HCT116 (cell line): ENCODE data around the gene ANKRD22. TPM values are rescaled to one million over a fixed set of nuclear protein-coding genes. Genes with fewer than 3 reads are reported as not detected.

ENCODE experiments used
- ATAC-seq: fragments of 200-7000 bp; cut with Tn5 transposase; 2 replicates; pipeline ENCODE4 v1.9.1; 2020; ENCODE audit warnings: mild to moderate bottlenecking, moderate library complexity
- BruUV-seq: library from RNA; stranded (reverse); fragments of 400-500 nt; replicated peaks from 2 replicates; lab custom pipeline; 2021; lab: Mats Ljungman, UMichigan
- CTCF ChIA-PET: fragments of 300-600 bp; sonication (Branson Sonifier 250); formaldehyde crosslinking; loops from one replicate; lab custom pipeline; 2021; ENCODE audit warnings: antibody characterized with exemption; lab: Charles Lee
- POLR2A ChIA-PET: fragments of 300-600, 350-600 bp; sonication (Branson Sonifier 250); formaldehyde crosslinking; loops from one replicate; lab custom pipeline; 2021; ENCODE audit warnings: antibody characterized with exemption; lab: Charles Lee
- RAD21 ChIA-PET, 2 experiments: fragments of 300-600 bp; sonication (Branson Sonifier 250); formaldehyde crosslinking; loops; one replicate each; lab custom pipeline; 2023; ENCODE audit warnings: low total read pairs in 2 of 2; ENCODE audit not compliant: uncharacterized antibody in 2 of 2, unreplicated experiment in 2 of 2, low non-redundant PET in 1 of 2; lab: Charles Lee
- DNase-seq: peaks from one replicate; pipeline ENCODE4 v3.0.0-alpha.2; 2010; ENCODE audit warnings: low read depth, low spot score
- H2AFZ ChIP-seq: fragments of 200-600 bp; shearing (Covaris generic), sonication (generic); 2 replicates; pipeline ENCODE4 v1.6.1; 2017; ENCODE audit warnings: low read depth, mixed run types, mixed read lengths, antibody characterized with exemption, low read length; ENCODE audit not compliant: poor library complexity, severe bottlenecking
- H3K27ac ChIP-seq: 2 replicates; pipeline ENCODE4 v1.5.1; 2012; ENCODE audit warnings: low read depth, low read length
- H3K27me3 ChIP-seq: fragments of 200-600 bp; sonication (generic); 2 replicates; pipeline ENCODE4 v1.6.1; 2016; ENCODE audit warnings: mixed run types, low read length, mixed read lengths; ENCODE audit not compliant: insufficient read depth
- H3K36me3 ChIP-seq, 2 experiments: fragments of 200-500 bp in 1 of 2; fragments of 200-600 bp in 1 of 2; sonication (Bioruptor generic) in 1 of 2; sonication (generic) in 1 of 2; 2 replicates each; pipeline versions ENCODE4 v1.5.1 to v1.6.1; 2014 to 2016; ENCODE audit warnings: low read length in 2 of 2, inconsistent platforms in 1 of 2, mixed read lengths in 1 of 2, mixed run types in 1 of 2; ENCODE audit not compliant: insufficient read depth in 2 of 2, control insufficient read depth in 1 of 2
- H3K4me1 ChIP-seq, 2 experiments: fragments of 200-600 bp in 1 of 2; sonication (generic) in 1 of 2; 2 replicates each; pipeline versions ENCODE4 v1.5.1 to v1.6.1; 2012 to 2017; ENCODE audit warnings: low read length in 2 of 2, inconsistent platforms in 1 of 2, mild to moderate bottlenecking in 1 of 2, mixed read lengths in 1 of 2, mixed run types in 1 of 2, moderate library complexity in 1 of 2; ENCODE audit not compliant: insufficient read depth in 2 of 2, control insufficient read depth in 1 of 2
- H3K4me2 ChIP-seq: fragments of 200-600 bp; sonication (generic); 2 replicates; pipeline ENCODE4 v1.6.1; 2017; ENCODE audit warnings: mixed run types, low read length, mixed read lengths
- H3K4me3 ChIP-seq, 2 experiments: fragments of 200-600 bp in 1 of 2; sonication (generic) in 1 of 2; replicated peaks in 1 of 2; 2 replicates each; pipeline ENCODE4 v1.5.1; 2011 to 2016; ENCODE audit warnings: low read length in 2 of 2, control low read depth in 1 of 2, low read depth in 1 of 2, mild to moderate bottlenecking in 1 of 2, mixed read lengths in 1 of 2, mixed run types in 1 of 2
- H3K79me2 ChIP-seq: fragments of 200-600 bp; sonication (generic); 2 replicates; pipeline ENCODE4 v1.6.1; 2017; ENCODE audit warnings: mild to moderate bottlenecking, mixed run types, low read length, moderate library complexity, mixed read lengths; ENCODE audit not compliant: insufficient read depth
- H3K9ac ChIP-seq: fragments of 200-600 bp; sonication (generic); 2 replicates; pipeline ENCODE4 v1.6.1; 2016; ENCODE audit warnings: low read length, mixed read lengths
- H3K9me2 ChIP-seq: fragments of 200-600 bp; sonication (generic), shearing (Covaris generic); 2 replicates; pipeline ENCODE4 v1.6.1; 2017; ENCODE audit warnings: mixed run types, mild to moderate bottlenecking, moderate library complexity; ENCODE audit not compliant: insufficient read depth
- H3K9me3 ChIP-seq, 2 experiments: fragments of 200-500 bp in 1 of 2; fragments of 200-600 bp in 1 of 2; sonication (Bioruptor generic) in 1 of 2; sonication (generic) in 1 of 2; 2 replicates each; pipeline ENCODE4 v1.6.1; 2014 to 2017; ENCODE audit warnings: low read length in 2 of 2, mixed read lengths in 2 of 2, inconsistent platforms in 1 of 2, low read depth in 1 of 2, mild to moderate bottlenecking in 1 of 2, mixed run types in 1 of 2, moderate library complexity in 1 of 2; ENCODE audit not compliant: control insufficient read depth in 1 of 2, insufficient read depth in 1 of 2
- H4K20me1 ChIP-seq: fragments of 200-600 bp; sonication (generic), shearing (Covaris generic); 2 replicates; pipeline ENCODE4 v1.6.1; 2017; ENCODE audit warnings: mixed run types, mild to moderate bottlenecking, moderate library complexity; ENCODE audit not compliant: insufficient read depth
- CBX3 ChIP-seq: IDR thresholded peaks from 2 replicates; pipeline ENCODE4 v1.6.1; 2012; ENCODE audit warnings: low read depth
- EGR1 ChIP-seq: IDR thresholded peaks from 2 replicates; pipeline ENCODE4 v1.6.1; 2012; ENCODE audit warnings: low read depth
- ELF1 ChIP-seq: IDR thresholded peaks from 2 replicates; pipeline ENCODE4 v1.6.1; 2012; ENCODE audit warnings: low read depth, borderline replicate concordance
- EZH2 ChIP-seq: fragments of 200-600 bp; sonication (generic); IDR thresholded peaks from 2 replicates; pipeline ENCODE4 v1.6.1; 2017; ENCODE audit warnings: antibody characterized with exemption, mixed run types
- JUND ChIP-seq: IDR thresholded peaks from 2 replicates; pipeline ENCODE4 v1.6.1; 2012
- POLR2A ChIP-seq: IDR thresholded peaks from 2 replicates; pipeline ENCODE4 v1.7.0; 2011; ENCODE audit warnings: borderline replicate concordance; ENCODE audit not compliant: insufficient read depth, insufficient read length; ENCODE audit errors: extremely low read depth
- POLR2AphosphoS5 ChIP-seq: IDR thresholded peaks from 2 replicates; pipeline ENCODE4 v1.6.1; 2011; ENCODE audit warnings: mild to moderate bottlenecking, low read depth, low read length, moderate library complexity
- RAD21 ChIP-seq: IDR thresholded peaks from 2 replicates; pipeline ENCODE4 v1.6.1; 2012; ENCODE audit warnings: low read depth, mild to moderate bottlenecking
- SIN3A ChIP-seq: IDR thresholded peaks from 2 replicates; pipeline ENCODE4 v1.6.1; 2012; ENCODE audit warnings: low read depth
- SP1 ChIP-seq: IDR thresholded peaks from 2 replicates; pipeline ENCODE4 v1.6.1; 2012; ENCODE audit warnings: low read depth
- SRF ChIP-seq: IDR thresholded peaks from 2 replicates; pipeline ENCODE4 v1.6.1; 2012; ENCODE audit warnings: low read depth
- TCF7L2 ChIP-seq: IDR thresholded peaks from 2 replicates; pipeline ENCODE4 v1.7.0; 2011; ENCODE audit warnings: borderline replicate concordance, inconsistent platforms; ENCODE audit not compliant: insufficient read depth, insufficient read length; ENCODE audit errors: extremely low read depth
- ZFX ChIP-seq: fragments of 450-650 bp; IDR thresholded peaks from 2 replicates; pipeline ENCODE4 v1.6.1; 2017
- intact Hi-C: fragments of 100-400 bp; cut with micrococcal nuclease; formaldehyde crosslinking; loops from 2 replicates; pipeline ENCODE4 v1.10.0; 2022
- total RNA-seq: library from RNA; stranded (reverse); gene quantifications from one replicate; pipeline ENCODE4 v1.2.1, GENCODE V29; 2021; ENCODE audit not compliant: unreplicated experiment
- TF ChIP-seq, protein P1 (sequence below): IDR thresholded peaks from 2 replicates; pipeline ENCODE4 v1.6.1; 2012; ENCODE audit warnings: low read depth
- TF ChIP-seq, protein P2 (sequence below): IDR thresholded peaks from 2 replicates; pipeline ENCODE4 v1.6.1; 2011; ENCODE audit warnings: mild to moderate bottlenecking, low read length, moderate library complexity; ENCODE audit not compliant: insufficient replicate concordance; ENCODE audit errors: extremely low read depth
- TF ChIP-seq, protein P3 (sequence below): IDR thresholded peaks from 2 replicates; pipeline ENCODE4 v1.6.1; 2012
- TF ChIP-seq, protein P4 (sequence below): IDR thresholded peaks from 2 replicates; pipeline ENCODE4 v1.6.1; 2012

Gene ANKRD22
- total RNA-seq, 1 experiment from 2014 or later, result 2.3 TPM

DNA sequence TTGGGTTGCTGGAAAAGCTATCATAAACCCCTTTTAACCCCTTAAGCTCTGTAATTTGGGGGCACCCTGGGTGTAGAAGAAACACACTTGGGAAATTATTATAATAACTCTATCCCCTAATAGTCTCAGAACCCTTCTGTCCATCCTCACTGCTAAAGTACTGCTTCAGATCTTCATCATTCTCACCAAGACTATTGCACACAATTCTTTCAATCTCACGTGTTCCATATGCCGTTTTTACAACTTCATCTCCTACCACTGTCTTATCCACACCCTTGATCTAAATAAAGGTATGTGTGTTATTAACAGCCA is 15.8 kb downstream of the ANKRD22 start:
- H3K4me2 ChIP-seq, result no peak overlapping the region
- no peak overlapping the region for H3K9ac ChIP-seq
- no peak for TF ChIP-seq POLR2A
- no peak for TF ChIP-seq EGR1
- TF ChIP-seq, protein P1, sequence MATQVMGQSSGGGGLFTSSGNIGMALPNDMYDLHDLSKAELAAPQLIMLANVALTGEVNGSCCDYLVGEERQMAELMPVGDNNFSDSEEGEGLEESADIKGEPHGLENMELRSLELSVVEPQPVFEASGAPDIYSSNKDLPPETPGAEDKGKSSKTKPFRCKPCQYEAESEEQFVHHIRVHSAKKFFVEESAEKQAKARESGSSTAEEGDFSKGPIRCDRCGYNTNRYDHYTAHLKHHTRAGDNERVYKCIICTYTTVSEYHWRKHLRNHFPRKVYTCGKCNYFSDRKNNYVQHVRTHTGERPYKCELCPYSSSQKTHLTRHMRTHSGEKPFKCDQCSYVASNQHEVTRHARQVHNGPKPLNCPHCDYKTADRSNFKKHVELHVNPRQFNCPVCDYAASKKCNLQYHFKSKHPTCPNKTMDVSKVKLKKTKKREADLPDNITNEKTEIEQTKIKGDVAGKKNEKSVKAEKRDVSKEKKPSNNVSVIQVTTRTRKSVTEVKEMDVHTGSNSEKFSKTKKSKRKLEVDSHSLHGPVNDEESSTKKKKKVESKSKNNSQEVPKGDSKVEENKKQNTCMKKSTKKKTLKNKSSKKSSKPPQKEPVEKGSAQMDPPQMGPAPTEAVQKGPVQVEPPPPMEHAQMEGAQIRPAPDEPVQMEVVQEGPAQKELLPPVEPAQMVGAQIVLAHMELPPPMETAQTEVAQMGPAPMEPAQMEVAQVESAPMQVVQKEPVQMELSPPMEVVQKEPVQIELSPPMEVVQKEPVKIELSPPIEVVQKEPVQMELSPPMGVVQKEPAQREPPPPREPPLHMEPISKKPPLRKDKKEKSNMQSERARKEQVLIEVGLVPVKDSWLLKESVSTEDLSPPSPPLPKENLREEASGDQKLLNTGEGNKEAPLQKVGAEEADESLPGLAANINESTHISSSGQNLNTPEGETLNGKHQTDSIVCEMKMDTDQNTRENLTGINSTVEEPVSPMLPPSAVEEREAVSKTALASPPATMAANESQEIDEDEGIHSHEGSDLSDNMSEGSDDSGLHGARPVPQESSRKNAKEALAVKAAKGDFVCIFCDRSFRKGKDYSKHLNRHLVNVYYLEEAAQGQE, result no peak
- TF ChIP-seq, protein P2, sequence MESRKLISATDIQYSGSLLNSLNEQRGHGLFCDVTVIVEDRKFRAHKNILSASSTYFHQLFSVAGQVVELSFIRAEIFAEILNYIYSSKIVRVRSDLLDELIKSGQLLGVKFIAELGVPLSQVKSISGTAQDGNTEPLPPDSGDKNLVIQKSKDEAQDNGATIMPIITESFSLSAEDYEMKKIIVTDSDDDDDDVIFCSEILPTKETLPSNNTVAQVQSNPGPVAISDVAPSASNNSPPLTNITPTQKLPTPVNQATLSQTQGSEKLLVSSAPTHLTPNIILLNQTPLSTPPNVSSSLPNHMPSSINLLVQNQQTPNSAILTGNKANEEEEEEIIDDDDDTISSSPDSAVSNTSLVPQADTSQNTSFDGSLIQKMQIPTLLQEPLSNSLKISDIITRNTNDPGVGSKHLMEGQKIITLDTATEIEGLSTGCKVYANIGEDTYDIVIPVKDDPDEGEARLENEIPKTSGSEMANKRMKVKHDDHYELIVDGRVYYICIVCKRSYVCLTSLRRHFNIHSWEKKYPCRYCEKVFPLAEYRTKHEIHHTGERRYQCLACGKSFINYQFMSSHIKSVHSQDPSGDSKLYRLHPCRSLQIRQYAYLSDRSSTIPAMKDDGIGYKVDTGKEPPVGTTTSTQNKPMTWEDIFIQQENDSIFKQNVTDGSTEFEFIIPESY, result no peak
- TF ChIP-seq ELF1, result no peak
- TF ChIP-seq, protein P3, sequence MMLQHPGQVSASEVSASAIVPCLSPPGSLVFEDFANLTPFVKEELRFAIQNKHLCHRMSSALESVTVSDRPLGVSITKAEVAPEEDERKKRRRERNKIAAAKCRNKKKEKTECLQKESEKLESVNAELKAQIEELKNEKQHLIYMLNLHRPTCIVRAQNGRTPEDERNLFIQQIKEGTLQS, result no peak
- TF ChIP-seq TCF7L2, result no peak
- no peak for TF ChIP-seq POLR2AphosphoS5
- TF ChIP-seq JUND, result no peak
- TF ChIP-seq EZH2, result no peak
- TF ChIP-seq, protein P4, sequence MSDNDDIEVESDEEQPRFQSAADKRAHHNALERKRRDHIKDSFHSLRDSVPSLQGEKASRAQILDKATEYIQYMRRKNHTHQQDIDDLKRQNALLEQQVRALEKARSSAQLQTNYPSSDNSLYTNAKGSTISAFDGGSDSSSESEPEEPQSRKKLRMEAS, result no peak
- TF ChIP-seq CBX3, result no peak
- no peak for TF ChIP-seq RAD21
- TF ChIP-seq SIN3A, result no peak
- no peak for TF ChIP-seq SP1
- TF ChIP-seq ZFX, result no peak
- no peak for TF ChIP-seq SRF
- TF ChIP-seq, all 23 proteins: peak for 0
- no peaks in the 10 kb centered on the region for H3K79me2 ChIP-seq
- no peak overlapping the region for H3K27ac ChIP-seq
- ATAC-seq (peak; percentile 33), DNase-seq (no peak)
- CTCF ChIA-PET, result interaction anchor here (0.6 to 4.1 kb wide), 22 partner anchors 9 to 382 kb away, joined by 3 to 148 read pairs (median 6); partner anchors contain the start of genes ANKRD22, FAS and STAMBPL1
- H3K36me3 ChIP-seq, result no peaks in the 10 kb centered on the region
- no peaks in the 10 kb centered on the region for H3K9me3 ChIP-seq
- RAD21 ChIA-PET, result interaction anchor here (1.1 to 2.5 kb wide), 8 partner anchors 29 to 271 kb away, joined by 3 to 11 read pairs (median 6); no protein-coding TSS in a partner anchor
- no peaks in the 10 kb centered on the region for H3K9me2 ChIP-seq
- no peaks in the 10 kb centered on the region for H3K27me3 ChIP-seq
- peak overlapping the region; percentile 71 for H2AFZ ChIP-seq
- no peaks in the 10 kb centered on the region for H4K20me1 ChIP-seq
- intact Hi-C loops, result loop anchor here (1.0 to 2.0 kb wide), 4 partner anchors 29 to 381 kb away; no protein-coding TSS in a partner anchor
- peaks cover 0 to 8% of the 10 kb centered on the region in 2 experiments; a peak in 1 of 4 replicates for H3K4me1 ChIP-seq
- POLR2A ChIA-PET, result interaction anchor here (1.0 to 1.7 kb wide), 3 partner anchors 10 to 99 kb away, joined by 3 to 4 read pairs (median 4); no protein-coding TSS in a partner anchor
- BruUV-seq, result no TSS peak
- H3K4me3 ChIP-seq, result no peak overlapping the region
